Measurements from ENCODE around the gene MICOS13. TPM values are rescaled to one million over a fixed set of nuclear protein-coding genes. Genes with fewer than 3 reads are reported as not detected.

MICOS13 gene
- polyA plus RNA-seq, 1 of the 3 experiments (the other 2 are of a cell fraction), result 112 TPM

DNA sequence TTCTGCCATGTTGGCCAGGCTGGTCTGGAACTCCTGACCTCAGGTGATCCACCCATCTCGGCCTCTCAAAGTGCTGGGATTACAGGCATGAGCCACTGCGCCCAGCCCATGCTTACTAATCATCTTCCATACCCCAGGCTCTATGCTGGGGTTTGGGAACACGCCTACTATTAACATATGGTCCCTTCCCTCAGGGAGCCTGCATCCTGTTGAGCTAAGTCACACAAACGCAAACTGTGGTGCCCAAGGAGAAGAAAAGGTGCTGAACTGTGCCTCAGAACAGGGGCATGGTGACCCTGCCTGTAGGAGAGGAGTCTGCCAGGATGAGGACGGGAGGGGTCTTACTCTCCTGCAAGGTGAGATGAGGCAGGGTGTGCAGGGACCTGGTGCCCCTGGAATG lies 5.6 kb downstream of the MICOS13 start:
- Histone ChIP-seq H3K9ac (no peak overlapping the region), H3K27ac (ENCODE audit: low read depth in 2 of 2, low read length in 1 of 2) (no peak overlapping the region), H3F3A (replicated peaks; ENCODE audit: insufficient read depth) (peaks cover 4% of the 10 kb centered on the region), H3K4me3 (ENCODE audit: low read depth in 2 of 2, low read length in 1 of 2) (no peak overlapping the region), H3K4me2 (no peak overlapping the region), H3K9me2 (no peaks in the 10 kb centered on the region), H3K4me1 (ENCODE audit: control insufficient read depth in 1 of 2, insufficient read depth in 2 of 2, low read depth in 1 of 2, low read length in 1 of 2) (peaks cover 4 to 10% of the 10 kb centered on the region in 2 experiments; a peak in 1 of 4 replicates), H3K9me3 (no peaks in the 10 kb centered on the region), H3K79me2 (ENCODE audit: insufficient read depth) (peaks cover 9% of the 10 kb centered on the region), H2AFZ (ENCODE audit: low read depth) (no peak overlapping the region), H4K20me1 (ENCODE audit: insufficient read depth) (no peaks in the 10 kb centered on the region), H3K27me3 (ENCODE audit: insufficient read depth) (no peaks in the 10 kb centered on the region), H3K36me3 (replicated peaks in 1 of 2; ENCODE audit: control insufficient read depth in 1 of 2, insufficient read depth in 2 of 2, low read length in 1 of 2) (peaks cover 0 to 1% of the 10 kb centered on the region in 2 experiments)
- 100% methylated on average over 4 of the region's 5 CpGs for WGBS (ENCODE audit: low lambda C conversion rate)
- CTCF ChIA-PET, result interaction anchor here (0.9 to 2.2 kb wide), 2 partner anchors 9 to 12 kb away, joined by 3 to 9 read pairs; no protein-coding TSS in a partner anchor
- DNase-seq, result no peak
- TF ChIP-seq, protein P1, sequence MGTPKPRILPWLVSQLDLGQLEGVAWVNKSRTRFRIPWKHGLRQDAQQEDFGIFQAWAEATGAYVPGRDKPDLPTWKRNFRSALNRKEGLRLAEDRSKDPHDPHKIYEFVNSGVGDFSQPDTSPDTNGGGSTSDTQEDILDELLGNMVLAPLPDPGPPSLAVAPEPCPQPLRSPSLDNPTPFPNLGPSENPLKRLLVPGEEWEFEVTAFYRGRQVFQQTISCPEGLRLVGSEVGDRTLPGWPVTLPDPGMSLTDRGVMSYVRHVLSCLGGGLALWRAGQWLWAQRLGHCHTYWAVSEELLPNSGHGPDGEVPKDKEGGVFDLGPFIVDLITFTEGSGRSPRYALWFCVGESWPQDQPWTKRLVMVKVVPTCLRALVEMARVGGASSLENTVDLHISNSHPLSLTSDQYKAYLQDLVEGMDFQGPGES (IDR thresholded peaks at IDR 0.05; ENCODE audit: low read depth, low read length), result no peak
- TF ChIP-seq TEAD4 (IDR thresholded peaks at IDR 0.05; ENCODE audit: borderline replicate concordance, insufficient read depth) (no peak), SMC3 (IDR thresholded peaks at IDR 0.05; ENCODE audit: low read depth, low read length) (no peak), RCOR1 (IDR thresholded peaks at IDR 0.05; ENCODE audit: low read length) (no peak), TAF1 (IDR thresholded peaks at IDR 0.05; ENCODE audit: borderline replicate concordance, low read depth, low read length) (no peak), FOXJ3 (CRISPR knock-in tag; IDR thresholded peaks at IDR 0.05) (no peak), ELF1 (IDR thresholded peaks at IDR 0.05) (no peak), NFIC (IDR thresholded peaks at IDR 0.05; ENCODE audit: borderline replicate concordance) (no peak), MAX (IDR thresholded peaks at IDR 0.05; ENCODE audit: low read depth) (no peak), NRF1 (IDR thresholded peaks at IDR 0.05; ENCODE audit: low read depth, low read length) (no peak), POLR2AphosphoS5 (IDR thresholded peaks at IDR 0.05; ENCODE audit: low read depth, low read length) (no peak), RXRA (IDR thresholded peaks at IDR 0.05; ENCODE audit: borderline replicate concordance, low read depth) (no peak), TCF12 (IDR thresholded peaks at IDR 0.05) (no peak), EP300 (IDR thresholded peaks at IDR 0.05; ENCODE audit: borderline replicate concordance in 1 of 2, low read depth in 1 of 2, low read length in 1 of 2) (no peak), FOSL2 (IDR thresholded peaks at IDR 0.05; ENCODE audit: borderline replicate concordance, low read depth) (no peak), YY1 (IDR thresholded peaks at IDR 0.05; ENCODE audit: low read depth) (no peak), MXI1 (IDR thresholded peaks at IDR 0.05; ENCODE audit: low read depth, low read length) (no peak)
- TF ChIP-seq, protein P2, sequence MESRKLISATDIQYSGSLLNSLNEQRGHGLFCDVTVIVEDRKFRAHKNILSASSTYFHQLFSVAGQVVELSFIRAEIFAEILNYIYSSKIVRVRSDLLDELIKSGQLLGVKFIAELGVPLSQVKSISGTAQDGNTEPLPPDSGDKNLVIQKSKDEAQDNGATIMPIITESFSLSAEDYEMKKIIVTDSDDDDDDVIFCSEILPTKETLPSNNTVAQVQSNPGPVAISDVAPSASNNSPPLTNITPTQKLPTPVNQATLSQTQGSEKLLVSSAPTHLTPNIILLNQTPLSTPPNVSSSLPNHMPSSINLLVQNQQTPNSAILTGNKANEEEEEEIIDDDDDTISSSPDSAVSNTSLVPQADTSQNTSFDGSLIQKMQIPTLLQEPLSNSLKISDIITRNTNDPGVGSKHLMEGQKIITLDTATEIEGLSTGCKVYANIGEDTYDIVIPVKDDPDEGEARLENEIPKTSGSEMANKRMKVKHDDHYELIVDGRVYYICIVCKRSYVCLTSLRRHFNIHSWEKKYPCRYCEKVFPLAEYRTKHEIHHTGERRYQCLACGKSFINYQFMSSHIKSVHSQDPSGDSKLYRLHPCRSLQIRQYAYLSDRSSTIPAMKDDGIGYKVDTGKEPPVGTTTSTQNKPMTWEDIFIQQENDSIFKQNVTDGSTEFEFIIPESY (IDR thresholded peaks at IDR 0.05; ENCODE audit: borderline replicate concordance, low read depth), result no peak
- TF ChIP-seq, protein P3, sequence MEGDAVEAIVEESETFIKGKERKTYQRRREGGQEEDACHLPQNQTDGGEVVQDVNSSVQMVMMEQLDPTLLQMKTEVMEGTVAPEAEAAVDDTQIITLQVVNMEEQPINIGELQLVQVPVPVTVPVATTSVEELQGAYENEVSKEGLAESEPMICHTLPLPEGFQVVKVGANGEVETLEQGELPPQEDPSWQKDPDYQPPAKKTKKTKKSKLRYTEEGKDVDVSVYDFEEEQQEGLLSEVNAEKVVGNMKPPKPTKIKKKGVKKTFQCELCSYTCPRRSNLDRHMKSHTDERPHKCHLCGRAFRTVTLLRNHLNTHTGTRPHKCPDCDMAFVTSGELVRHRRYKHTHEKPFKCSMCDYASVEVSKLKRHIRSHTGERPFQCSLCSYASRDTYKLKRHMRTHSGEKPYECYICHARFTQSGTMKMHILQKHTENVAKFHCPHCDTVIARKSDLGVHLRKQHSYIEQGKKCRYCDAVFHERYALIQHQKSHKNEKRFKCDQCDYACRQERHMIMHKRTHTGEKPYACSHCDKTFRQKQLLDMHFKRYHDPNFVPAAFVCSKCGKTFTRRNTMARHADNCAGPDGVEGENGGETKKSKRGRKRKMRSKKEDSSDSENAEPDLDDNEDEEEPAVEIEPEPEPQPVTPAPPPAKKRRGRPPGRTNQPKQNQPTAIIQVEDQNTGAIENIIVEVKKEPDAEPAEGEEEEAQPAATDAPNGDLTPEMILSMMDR (IDR thresholded peaks at IDR 0.05), result no peak
- TF ChIP-seq, protein P4, sequence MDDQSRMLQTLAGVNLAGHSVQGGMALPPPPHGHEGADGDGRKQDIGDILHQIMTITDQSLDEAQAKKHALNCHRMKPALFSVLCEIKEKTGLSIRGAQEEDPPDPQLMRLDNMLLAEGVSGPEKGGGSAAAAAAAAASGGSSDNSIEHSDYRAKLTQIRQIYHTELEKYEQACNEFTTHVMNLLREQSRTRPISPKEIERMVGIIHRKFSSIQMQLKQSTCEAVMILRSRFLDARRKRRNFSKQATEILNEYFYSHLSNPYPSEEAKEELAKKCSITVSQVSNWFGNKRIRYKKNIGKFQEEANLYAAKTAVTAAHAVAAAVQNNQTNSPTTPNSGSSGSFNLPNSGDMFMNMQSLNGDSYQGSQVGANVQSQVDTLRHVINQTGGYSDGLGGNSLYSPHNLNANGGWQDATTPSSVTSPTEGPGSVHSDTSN (IDR thresholded peaks at IDR 0.05), result no peak
- POLR2A ChIA-PET, result no interaction called here

Data from SK-N-SH (cell line).